Measurements from ENCODE around the gene KIF13A.

GRCh38 chr6:17972074-17972952 lies 15.1 kb downstream of the KIF13A start:
- TF ChIP-seq CTCF (IDR thresholded peaks at IDR 0.05) (no peak), POLR2A (IDR thresholded peaks at IDR 0.05) (no peak)
